Natural killer cell (primary cell): ENCODE results near the gene PHPT1. TPM values are rescaled to one million over a fixed set of nuclear protein-coding genes. Genes with fewer than 3 reads are reported as not detected.

ENCODE experiments used
- ATAC-seq, 3 donors: fragments of 150-1000 bp in 2 of 3; fragments of 200-7000 bp in 1 of 3; cut with Tn5 transposase; 1 replicate in 1 of 3; 2 replicates in 2 of 3; pipeline ENCODE4 v1.10.0; 2021; ENCODE audit warnings: mild to moderate bottlenecking in 2 of 3, moderate library complexity in 2 of 3
- DNase-seq, 2 donors: peaks; one replicate each; pipeline versions ENCODE4 v3.0.0 to v3.0.0-alpha.2; 2013 to 2021; ENCODE audit warnings: mixed read lengths in 1 of 2
- H3K27ac ChIP-seq: one replicate; pipeline ENCODE4 v1.5.1; 2013; ENCODE audit warnings: mild to moderate bottlenecking, low read length
- H3K27me3 ChIP-seq: one replicate; pipeline ENCODE4 v1.6.1; 2013; ENCODE audit warnings: low read length; ENCODE audit not compliant: control insufficient read depth, insufficient read depth
- H3K36me3 ChIP-seq: one replicate; pipeline ENCODE4 v1.6.1; 2013; ENCODE audit warnings: low read length; ENCODE audit not compliant: control insufficient read depth, insufficient read depth
- H3K4me1 ChIP-seq: one replicate; pipeline ENCODE4 v1.6.1; 2013; ENCODE audit warnings: low read length; ENCODE audit not compliant: control insufficient read depth, insufficient read depth
- H3K4me3 ChIP-seq: one replicate; pipeline ENCODE4 v1.5.1; 2013; ENCODE audit warnings: low read length
- H3K9me3 ChIP-seq: one replicate; pipeline ENCODE4 v1.6.1; 2013; ENCODE audit warnings: low read length; ENCODE audit not compliant: control insufficient read depth, insufficient read depth
- H3K27ac Mint-ChIP-seq, 2 donors: one replicate each; pipeline ENCODE4 v1.8.0; 2022; ENCODE audit warnings: mild to moderate bottlenecking in 2 of 2, mixed read lengths in 2 of 2, moderate library complexity in 1 of 2
- H3K27me3 Mint-ChIP-seq, 2 donors: one replicate each; pipeline ENCODE4 v1.8.0; 2022; ENCODE audit warnings: low read depth in 2 of 2, mixed read lengths in 2 of 2
- H3K36me3 Mint-ChIP-seq: one replicate; pipeline ENCODE4 v1.8.0; 2022; ENCODE audit warnings: mixed read lengths
- H3K4me1 Mint-ChIP-seq, 2 donors: one replicate each; pipeline ENCODE4 v1.8.0; 2022; ENCODE audit warnings: mixed read lengths in 2 of 2
- H3K4me3 Mint-ChIP-seq: one replicate; pipeline ENCODE4 v1.8.0; 2022; ENCODE audit warnings: mild to moderate bottlenecking, moderate library complexity, mixed read lengths
- H3K9me3 Mint-ChIP-seq, 2 donors: one replicate each; pipeline ENCODE4 v1.8.0; 2022; ENCODE audit warnings: mixed read lengths in 2 of 2
- CTCF ChIP-seq: fragments of 200-600 bp; IDR thresholded peaks from one replicate; pipeline ENCODE4 v1.8.0; 2022; ENCODE audit warnings: antibody characterized with exemption
- WGBS: methylation state at CpG from one replicate; pipeline ENCODE4 v1.1.7; 2013; ENCODE audit warnings: missing lambda C conversion rate; ENCODE audit not compliant: insufficient coverage; 5-methylcytosine and 5-hydroxymethylcytosine counted together
- intact Hi-C: fragments of 100-400 bp; cut with micrococcal nuclease; formaldehyde crosslinking; loops from one replicate; pipeline ENCODE4 v1.14.2; 2022
- total RNA-seq, 4 donors: library from RNA; stranded (reverse); fragments of 120-200 nt in 1 of 4; gene quantifications; one replicate each; pipeline versions ENCODE4 v1.2.3 to v1.2.4, GENCODE V29; 2013 to 2022

The PHPT1 gene
- total RNA-seq, 3 donors from 2014 or later (not counting 1 experiment from before 2014, with no cell fraction given), result 63.5 to 69.8 (median 67.7) TPM

DNA sequence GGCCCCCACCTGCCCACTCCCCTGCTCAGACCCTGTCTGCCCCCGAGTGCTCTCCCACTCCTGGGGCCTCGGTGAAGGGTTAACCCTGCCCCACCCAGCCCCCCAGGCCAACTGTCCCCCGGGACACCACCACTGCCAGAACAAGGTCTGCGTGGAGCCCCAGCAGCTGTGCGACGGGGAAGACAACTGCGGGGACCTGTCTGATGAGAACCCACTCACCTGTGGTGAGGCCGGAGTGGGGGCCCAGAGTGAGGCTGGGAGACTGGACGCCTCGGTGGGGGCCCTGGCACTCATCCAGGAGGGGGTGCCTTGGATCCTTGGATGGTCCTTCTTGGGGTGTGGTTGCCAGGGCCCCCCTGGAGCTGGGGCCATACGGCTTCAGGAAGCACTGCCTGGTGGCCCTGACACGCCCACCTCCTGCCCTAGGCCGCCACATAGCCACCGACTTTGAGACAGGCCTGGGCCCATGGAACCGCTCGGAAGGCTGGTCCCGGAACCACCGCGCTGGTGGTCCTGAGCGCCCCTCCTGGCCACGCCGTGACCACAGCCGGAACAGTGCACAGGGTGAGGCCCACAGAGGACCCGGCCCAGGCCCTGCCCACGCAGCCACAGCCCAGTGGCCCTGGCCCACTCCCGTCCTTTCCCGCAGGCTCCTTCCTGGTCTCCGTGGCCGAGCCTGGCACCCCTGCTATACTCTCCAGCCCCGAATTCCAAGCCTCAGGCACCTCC, 5.1 kb downstream of the PHPT1 start:
- no peak overlapping the region for H3K27ac Mint-ChIP-seq

DNA sequence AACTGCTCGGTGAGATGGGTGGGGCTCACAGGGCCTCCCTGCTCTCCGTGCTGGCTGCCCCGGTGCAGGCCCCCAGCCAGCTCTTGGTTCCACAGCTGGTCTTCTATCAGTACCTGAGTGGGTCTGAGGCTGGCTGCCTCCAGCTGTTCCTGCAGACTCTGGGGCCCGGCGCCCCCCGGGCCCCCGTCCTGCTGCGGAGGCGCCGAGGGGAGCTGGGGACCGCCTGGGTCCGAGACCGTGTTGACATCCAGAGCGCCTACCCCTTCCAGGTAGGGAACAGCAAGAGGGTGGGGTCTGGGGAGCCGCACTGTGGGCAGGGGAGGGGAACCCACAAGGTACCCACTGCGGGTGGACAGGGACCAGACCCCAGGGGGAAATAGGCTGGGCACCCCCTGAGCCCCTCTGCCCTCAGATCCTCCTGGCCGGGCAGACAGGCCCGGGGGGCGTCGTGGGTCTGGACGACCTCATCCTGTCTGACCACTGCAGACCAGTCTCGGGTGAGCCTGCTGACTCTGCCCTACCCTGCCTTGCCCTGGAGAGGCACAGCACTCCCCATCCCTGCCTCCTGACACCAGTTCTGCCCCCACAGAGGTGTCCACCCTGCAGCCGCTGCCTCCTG, 5.7 kb downstream of the PHPT1 start:
- Histone ChIP-seq H3K9me3 (no peaks in the 10 kb centered on the region), H3K27me3 (no peaks in the 10 kb centered on the region), H3K27ac (no peak overlapping the region), H3K4me1 (peaks cover 14% of the 10 kb centered on the region), H3K4me3 (no peak overlapping the region), H3K36me3 (peaks cover 3% of the 10 kb centered on the region)
- H3K27ac Mint-ChIP-seq, result no peak overlapping the region
- H3K27me3 Mint-ChIP-seq, result no peaks in the 10 kb centered on the region
- H3K9me3 Mint-ChIP-seq, result no peaks in the 10 kb centered on the region
- TF ChIP-seq CTCF, result no peak
- no peak for DNase-seq
- 92% methylated on average over 23 of the region's 23 CpGs for WGBS
- H3K4me3 Mint-ChIP-seq, result no peak overlapping the region
- ATAC-seq, result no peak
- H3K4me1 Mint-ChIP-seq, result peaks cover 0 to under 1% of the 10 kb centered on the region in 2 donors
- intact Hi-C loops, result no loop called here
- no peaks in the 10 kb centered on the region for H3K36me3 Mint-ChIP-seq

More for the DNA sequence above, 5.1 kb downstream of the PHPT1 start:
- Mint-ChIP-seq H3K9me3 (no peaks in the 10 kb centered on the region), H3K36me3 (no peaks in the 10 kb centered on the region), H3K27me3 (no peaks in the 10 kb centered on the region), H3K4me1 (peaks cover 0 to 4% of the 10 kb centered on the region in 2 donors), H3K4me3 (no peak overlapping the region)
- Histone ChIP-seq H3K9me3 (no peaks in the 10 kb centered on the region), H3K4me3 (no peak overlapping the region), H3K27ac (no peak overlapping the region), H3K36me3 (peaks cover 3% of the 10 kb centered on the region), H3K27me3 (no peaks in the 10 kb centered on the region), H3K4me1 (peaks cover 18% of the 10 kb centered on the region)
- intact Hi-C loops, result no loop called here
- 85% methylated on average over 30 of the region's 30 CpGs for WGBS
- DNase-seq (no peak), ATAC-seq (no peak)
- no peak for TF ChIP-seq CTCF

DNA sequence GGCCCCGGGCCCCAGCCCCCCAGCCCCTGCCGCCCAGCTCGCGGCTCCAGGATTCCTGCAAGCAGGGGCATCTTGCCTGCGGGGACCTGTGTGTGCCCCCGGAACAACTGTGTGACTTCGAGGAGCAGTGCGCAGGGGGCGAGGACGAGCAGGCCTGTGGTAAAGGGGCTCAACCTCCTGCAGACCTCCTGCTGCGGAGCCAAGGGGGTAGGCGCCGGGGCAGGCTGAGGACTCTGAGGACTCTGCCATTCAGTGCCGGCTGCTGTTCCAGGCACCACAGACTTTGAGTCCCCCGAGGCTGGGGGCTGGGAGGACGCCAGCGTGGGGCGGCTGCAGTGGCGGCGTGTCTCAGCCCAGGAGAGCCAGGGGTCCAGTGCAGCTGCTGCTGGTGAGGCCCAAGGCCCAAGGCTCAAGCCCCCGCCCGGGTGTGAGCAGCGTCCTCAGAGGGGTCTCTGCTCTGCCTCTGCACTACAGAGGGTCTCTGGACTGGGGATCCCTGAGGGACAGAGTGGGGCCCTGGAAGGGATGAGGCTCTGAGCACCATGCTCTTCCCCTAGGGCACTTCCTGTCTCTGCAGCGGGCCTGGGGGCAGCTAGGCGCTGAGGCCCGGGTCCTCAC, 6.4 kb downstream of the PHPT1 start:
- Mint-ChIP-seq H3K9me3 (no peaks in the 10 kb centered on the region), H3K27ac (no peak overlapping the region), H3K4me1 (no peaks in the 10 kb centered on the region), H3K27me3 (no peaks in the 10 kb centered on the region), H3K36me3 (no peaks in the 10 kb centered on the region), H3K4me3 (no peak overlapping the region)
- intact Hi-C loops, result no loop called here
- DNase-seq, result no peak
- Histone ChIP-seq H3K36me3 (peaks cover 3% of the 10 kb centered on the region), H3K9me3 (no peaks in the 10 kb centered on the region), H3K4me1 (peaks cover 10% of the 10 kb centered on the region), H3K27me3 (no peaks in the 10 kb centered on the region), H3K4me3 (no peak overlapping the region), H3K27ac (no peak overlapping the region)
- TF ChIP-seq CTCF, result no peak
- WGBS, result 89% methylated on average over 26 of the region's 26 CpGs
- ATAC-seq, result no peak
